HL-60 (cell line): Measurements from ENCODE around the gene NAE1.

Source experiments
- DNase-seq, 2 experiments: peaks; one replicate each; pipeline ENCODE4 v3.0.0-alpha.2; 2010 to 2020; ENCODE audit warnings: low read depth in 1 of 2, low spot score in 1 of 2
- H3K27ac ChIP-seq: fragments of 250-450 bp; sonication (Bioruptor Pico); replicated peaks from 2 replicates; pipeline ENCODE4 v1.5.1; 2020; ENCODE audit warnings: mild to moderate bottlenecking, moderate library complexity
- H3K27me3 ChIP-seq: fragments of 250-450 bp; sonication (Bioruptor Pico); 2 replicates; pipeline ENCODE4 v1.5.1; 2021; ENCODE audit warnings: mild to moderate bottlenecking, moderate library complexity; ENCODE audit not compliant: insufficient read depth, poor library complexity, severe bottlenecking
- H3K4me3 ChIP-seq: replicated peaks from 2 replicates; pipeline ENCODE4 v1.5.1; 2011; ENCODE audit warnings: mild to moderate bottlenecking, control low read depth, low read length; ENCODE audit not compliant: insufficient read depth
- GABPA ChIP-seq: IDR thresholded peaks from 2 replicates; pipeline ENCODE4 v1.6.1; 2012; ENCODE audit warnings: low read depth
- POLR2AphosphoS5 ChIP-seq: IDR thresholded peaks from 2 replicates; pipeline ENCODE4 v1.6.1; 2012; ENCODE audit warnings: low read depth
- SPI1 ChIP-seq: IDR thresholded peaks from 2 replicates; pipeline ENCODE4 v1.6.1; 2012; ENCODE audit warnings: low read depth, mild to moderate bottlenecking, borderline replicate concordance
- long read RNA-seq: library from polyadenylated mRNA; unstranded; transcript quantifications from one replicate; pipeline ENCODE4 v2.0.0, GENCODE V29; 2020
- TF ChIP-seq, protein P1 (sequence below): IDR thresholded peaks from 2 replicates; pipeline ENCODE4 v1.6.1; 2012; ENCODE audit warnings: low read depth; ENCODE audit not compliant: insufficient replicate concordance
- TF ChIP-seq, protein P2 (sequence below): IDR thresholded peaks from one replicate; pipeline ENCODE4 v1.5.1; 2011; ENCODE audit warnings: low read length, control low read depth, inconsistent platforms; ENCODE audit not compliant: insufficient read depth

The NAE1 gene
- long read RNA-seq, transcript NAE1-203 (21 exons, 1,909 nt): minor isoform, 29 of 509 reads
- long read RNA-seq, transcript NAE1-201 (20 exons, 1,837 nt): major isoform, 371 of 509 reads
- long read RNA-seq, transcript NAE1-204 (19 exons, 1,654 nt): minor isoform, 7 of 509 reads
- long read RNA-seq, partial matches to known transcripts: 15 of 509 reads
- long read RNA-seq, other reads (novel, unspliced or antisense): 87 of 509 reads

DNA sequence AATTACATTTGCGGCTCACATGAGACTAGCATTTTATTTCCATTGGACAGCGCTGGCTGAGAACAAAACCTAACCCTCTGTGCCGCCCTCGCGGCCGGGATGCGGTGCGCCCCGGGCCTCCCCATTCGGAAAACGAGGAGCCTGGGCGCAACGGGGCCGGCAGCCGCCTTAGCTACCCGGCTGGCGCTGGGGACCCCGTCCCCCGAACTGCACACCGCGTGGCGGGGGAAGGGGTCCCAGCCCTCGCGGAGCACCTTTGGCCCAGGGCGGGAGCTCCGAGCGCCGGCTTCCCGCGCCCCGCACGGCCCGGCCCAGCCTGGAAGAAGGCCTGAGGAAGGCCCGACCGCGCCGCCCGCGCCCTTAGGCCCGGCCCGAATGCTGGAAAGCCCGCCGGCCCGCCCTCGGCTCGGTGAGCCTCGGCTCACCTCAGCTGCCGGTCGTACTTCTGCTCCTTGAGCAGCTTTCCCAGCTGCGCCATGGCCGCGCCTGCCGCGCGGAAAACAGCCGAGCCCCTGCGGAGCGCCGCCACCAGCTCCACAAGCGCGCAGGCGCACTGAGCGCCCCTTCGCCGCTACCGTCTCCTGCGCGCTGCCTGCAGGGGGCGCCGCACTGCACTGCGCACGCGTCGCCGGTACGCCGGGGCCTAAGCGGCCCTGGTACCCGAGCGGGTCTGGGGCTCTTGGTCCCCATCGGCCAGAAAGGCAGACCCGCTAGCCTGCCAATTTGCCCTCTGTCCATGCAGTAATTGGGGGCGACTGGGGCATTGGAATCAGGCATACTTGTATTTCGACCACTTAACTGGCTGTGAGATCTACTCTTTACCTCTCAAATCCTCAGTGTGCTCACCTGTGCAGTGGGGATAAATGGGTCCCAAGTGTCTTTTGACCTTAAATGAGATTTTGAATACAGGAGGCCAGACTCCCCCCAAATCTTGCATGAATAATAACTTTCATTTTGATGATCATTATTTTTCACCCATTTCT lies at the start of gene NAE1:
NAE1 (minus strand) TSS at position 555 of the 983 bp plus-strand sequence; CDS start at position 478, 77 bp downstream.
- TF ChIP-seq, protein P1, sequence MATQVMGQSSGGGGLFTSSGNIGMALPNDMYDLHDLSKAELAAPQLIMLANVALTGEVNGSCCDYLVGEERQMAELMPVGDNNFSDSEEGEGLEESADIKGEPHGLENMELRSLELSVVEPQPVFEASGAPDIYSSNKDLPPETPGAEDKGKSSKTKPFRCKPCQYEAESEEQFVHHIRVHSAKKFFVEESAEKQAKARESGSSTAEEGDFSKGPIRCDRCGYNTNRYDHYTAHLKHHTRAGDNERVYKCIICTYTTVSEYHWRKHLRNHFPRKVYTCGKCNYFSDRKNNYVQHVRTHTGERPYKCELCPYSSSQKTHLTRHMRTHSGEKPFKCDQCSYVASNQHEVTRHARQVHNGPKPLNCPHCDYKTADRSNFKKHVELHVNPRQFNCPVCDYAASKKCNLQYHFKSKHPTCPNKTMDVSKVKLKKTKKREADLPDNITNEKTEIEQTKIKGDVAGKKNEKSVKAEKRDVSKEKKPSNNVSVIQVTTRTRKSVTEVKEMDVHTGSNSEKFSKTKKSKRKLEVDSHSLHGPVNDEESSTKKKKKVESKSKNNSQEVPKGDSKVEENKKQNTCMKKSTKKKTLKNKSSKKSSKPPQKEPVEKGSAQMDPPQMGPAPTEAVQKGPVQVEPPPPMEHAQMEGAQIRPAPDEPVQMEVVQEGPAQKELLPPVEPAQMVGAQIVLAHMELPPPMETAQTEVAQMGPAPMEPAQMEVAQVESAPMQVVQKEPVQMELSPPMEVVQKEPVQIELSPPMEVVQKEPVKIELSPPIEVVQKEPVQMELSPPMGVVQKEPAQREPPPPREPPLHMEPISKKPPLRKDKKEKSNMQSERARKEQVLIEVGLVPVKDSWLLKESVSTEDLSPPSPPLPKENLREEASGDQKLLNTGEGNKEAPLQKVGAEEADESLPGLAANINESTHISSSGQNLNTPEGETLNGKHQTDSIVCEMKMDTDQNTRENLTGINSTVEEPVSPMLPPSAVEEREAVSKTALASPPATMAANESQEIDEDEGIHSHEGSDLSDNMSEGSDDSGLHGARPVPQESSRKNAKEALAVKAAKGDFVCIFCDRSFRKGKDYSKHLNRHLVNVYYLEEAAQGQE: peak; percentile 45
- no peak for TF ChIP-seq SPI1
- TF ChIP-seq, protein P2, sequence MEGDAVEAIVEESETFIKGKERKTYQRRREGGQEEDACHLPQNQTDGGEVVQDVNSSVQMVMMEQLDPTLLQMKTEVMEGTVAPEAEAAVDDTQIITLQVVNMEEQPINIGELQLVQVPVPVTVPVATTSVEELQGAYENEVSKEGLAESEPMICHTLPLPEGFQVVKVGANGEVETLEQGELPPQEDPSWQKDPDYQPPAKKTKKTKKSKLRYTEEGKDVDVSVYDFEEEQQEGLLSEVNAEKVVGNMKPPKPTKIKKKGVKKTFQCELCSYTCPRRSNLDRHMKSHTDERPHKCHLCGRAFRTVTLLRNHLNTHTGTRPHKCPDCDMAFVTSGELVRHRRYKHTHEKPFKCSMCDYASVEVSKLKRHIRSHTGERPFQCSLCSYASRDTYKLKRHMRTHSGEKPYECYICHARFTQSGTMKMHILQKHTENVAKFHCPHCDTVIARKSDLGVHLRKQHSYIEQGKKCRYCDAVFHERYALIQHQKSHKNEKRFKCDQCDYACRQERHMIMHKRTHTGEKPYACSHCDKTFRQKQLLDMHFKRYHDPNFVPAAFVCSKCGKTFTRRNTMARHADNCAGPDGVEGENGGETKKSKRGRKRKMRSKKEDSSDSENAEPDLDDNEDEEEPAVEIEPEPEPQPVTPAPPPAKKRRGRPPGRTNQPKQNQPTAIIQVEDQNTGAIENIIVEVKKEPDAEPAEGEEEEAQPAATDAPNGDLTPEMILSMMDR: peak; percentile 77
- TF ChIP-seq GABPA: no peak
- peak; percentile 84 for TF ChIP-seq POLR2AphosphoS5
- H3K27me3 ChIP-seq: no peaks in the 10 kb centered on the region
- peak within 1 kb of the TSS; percentile 78 for H3K4me3 ChIP-seq
- DNase-seq: peak; percentile 82
- peak within 1 kb of the TSS; percentile 71 for H3K27ac ChIP-seq

DNA sequence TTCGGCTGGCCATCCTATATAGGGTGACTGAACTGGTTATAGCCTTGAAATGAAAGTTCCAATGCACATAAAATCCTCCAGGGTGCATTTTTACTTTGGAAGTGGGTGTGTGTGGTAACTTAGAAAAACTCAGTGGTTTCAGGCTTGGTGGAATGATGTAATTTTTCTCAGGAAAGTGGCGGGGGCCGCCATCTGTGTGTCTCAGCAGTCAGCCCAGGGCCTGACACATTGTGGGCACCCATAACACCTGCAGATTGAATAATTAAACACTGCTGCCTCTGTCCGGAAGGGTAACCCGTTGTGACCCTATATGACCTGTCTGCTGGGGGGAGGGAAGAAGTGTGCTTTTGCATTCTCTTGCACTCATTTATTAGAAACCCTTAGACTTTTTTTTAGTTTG lies 47.3 kb upstream of the NAE1 start:
- peak; percentile 84 to 87 for DNase-seq
- TF ChIP-seq, protein P2: no peak
- peak; percentile 75 for TF ChIP-seq POLR2AphosphoS5
- TF ChIP-seq, protein P1: no peak
- TF ChIP-seq SPI1: no peak
- Histone ChIP-seq H3K27ac (peak overlapping the region; percentile 38), H3K4me3 (no peak overlapping the region), H3K27me3 (no peaks in the 10 kb centered on the region)

DNA sequence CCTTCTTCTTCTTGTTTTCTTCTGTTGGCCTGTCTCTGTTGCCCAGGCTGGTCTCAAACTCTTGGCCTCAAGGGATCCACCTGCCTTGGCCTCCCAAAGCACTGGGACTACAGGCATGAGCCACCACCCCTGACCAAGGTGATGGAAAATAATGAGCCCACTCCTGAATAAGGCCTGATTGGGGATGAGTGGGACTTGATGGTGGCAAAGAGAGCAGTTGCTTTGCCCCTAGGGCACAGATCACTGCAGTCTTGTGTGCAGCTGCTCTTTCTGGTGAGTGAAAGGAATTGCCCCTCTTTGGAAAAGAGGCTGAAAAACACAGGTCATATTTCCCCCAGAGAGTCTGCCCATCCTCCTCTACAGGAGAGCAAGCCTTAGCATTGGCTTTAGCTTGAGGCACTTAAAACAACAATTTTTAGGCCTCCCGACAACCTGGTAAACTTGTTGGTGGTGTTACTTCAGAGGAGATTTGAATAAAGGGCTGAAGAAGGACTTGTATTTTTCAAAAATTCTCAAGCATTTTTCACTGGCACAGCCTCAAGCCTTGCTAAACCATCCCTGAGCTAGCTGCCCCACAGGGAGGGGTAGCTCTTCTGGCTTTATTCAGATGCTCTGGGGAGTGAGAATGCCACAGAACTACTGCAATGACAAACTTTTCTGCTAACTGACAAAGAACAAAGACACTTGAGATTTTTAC lies 43.5 kb upstream of the NAE1 start:
- TF ChIP-seq, protein P1: no peak
- TF ChIP-seq SPI1: no peak
- TF ChIP-seq, protein P2: no peak
- TF ChIP-seq GABPA: no peak
- TF ChIP-seq POLR2AphosphoS5: no peak
- DNase-seq: no peak
- Histone ChIP-seq H3K4me3 (no peak overlapping the region), H3K27me3 (no peaks in the 10 kb centered on the region), H3K27ac (peak overlapping the region; percentile 60)
